ENCODE measurements around the gene BMPR1B.

BMPR1B gene

DNA sequence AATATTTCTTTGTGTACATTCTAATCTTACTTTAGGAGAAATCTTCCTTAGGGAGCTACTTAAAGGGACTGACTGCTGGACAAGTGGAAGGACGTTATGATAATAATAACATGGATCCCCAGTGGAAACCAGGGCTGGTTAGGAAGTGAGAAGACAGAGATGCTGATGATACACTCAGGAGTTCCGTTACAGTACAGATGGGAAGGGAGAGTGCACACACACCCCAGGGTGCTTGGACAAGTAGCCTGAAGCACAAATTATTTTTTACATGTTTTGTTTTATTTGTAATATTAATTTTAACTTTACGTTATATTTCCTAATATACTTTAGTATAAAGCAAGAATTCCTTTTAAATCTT, 84.1 kb downstream of the BMPR1B start:
- Histone ChIP-seq H3K27ac (no peak overlapping the region), H3K36me3 (no peaks in the 10 kb centered on the region), H3K9me3 (replicated peaks in 1 of 11) (no peaks in the 10 kb centered on the region), H3K4me2 (no peak overlapping the region), H3K27me3 (no peaks in the 10 kb centered on the region), H4K20me1 (no peaks in the 10 kb centered on the region), H3K4me1 (no peaks in the 10 kb centered on the region), H3K4me3 (no peak overlapping the region), H3K9ac (no peak overlapping the region)
- TF ChIP-seq Cebpa-rat (IDR thresholded peaks at IDR 0.05), result no peak

DNA sequence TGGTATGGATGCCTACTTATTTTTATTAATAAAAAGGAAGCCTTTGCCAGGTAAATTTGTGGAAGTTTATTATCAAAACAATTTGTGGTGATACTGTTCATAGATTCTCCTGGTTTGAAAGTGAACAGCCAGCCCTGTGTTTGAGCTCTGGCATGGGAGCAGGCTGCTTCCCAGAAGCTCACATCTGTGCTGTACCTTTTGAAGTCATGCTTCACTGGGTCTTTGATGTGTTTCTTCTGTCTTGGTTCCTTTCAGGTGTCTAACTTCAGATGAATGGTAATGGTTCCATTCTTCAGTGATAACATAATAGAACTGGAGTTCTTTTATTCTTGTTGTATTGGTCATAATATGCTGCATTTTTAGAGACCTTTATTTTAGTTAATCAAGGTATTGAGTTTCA, 85.5 kb downstream of the BMPR1B start:
- Histone ChIP-seq H4K20me1 (no peaks in the 10 kb centered on the region), H3K27me3 (no peaks in the 10 kb centered on the region), H3K9me3 (replicated peaks in 1 of 11) (no peaks in the 10 kb centered on the region), H3K4me2 (no peak overlapping the region), H3K4me1 (no peaks in the 10 kb centered on the region), H3K4me3 (no peak overlapping the region), H3K36me3 (no peaks in the 10 kb centered on the region), H3K9ac (no peak overlapping the region), H3K27ac (no peak overlapping the region)
- no peak for TF ChIP-seq Cebpa-rat (IDR thresholded peaks at IDR 0.05)

DNA sequence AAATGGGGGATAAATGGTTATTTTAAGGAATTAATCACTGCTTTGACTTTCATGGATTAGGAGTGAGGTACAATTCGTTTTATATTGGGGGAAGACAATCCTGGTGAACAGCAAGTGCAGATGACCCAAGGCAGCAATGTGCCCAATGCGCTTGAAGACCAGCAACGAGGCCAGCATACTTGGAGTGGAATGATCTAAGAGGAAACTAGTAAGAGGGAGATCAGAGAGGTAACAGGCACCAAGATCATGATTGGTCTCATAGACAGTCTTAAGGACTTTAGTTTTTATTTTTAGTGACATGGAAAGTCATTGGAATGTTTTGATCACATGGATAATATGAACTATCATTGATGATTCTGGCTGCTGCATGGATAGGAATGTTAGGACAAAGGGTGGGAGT, 90.6 kb downstream of the BMPR1B start:
- no peak for TF ChIP-seq Cebpa-rat (IDR thresholded peaks at IDR 0.05)
- H3K9ac ChIP-seq, result no peak overlapping the region
- no peaks in the 10 kb centered on the region for H3K36me3 ChIP-seq
- no peak overlapping the region for H3K4me2 ChIP-seq
- H3K27ac ChIP-seq, result no peak overlapping the region
- no peaks in the 10 kb centered on the region for H3K9me3 ChIP-seq (replicated peaks in 1 of 11)
- no peak overlapping the region for H3K4me3 ChIP-seq
- no peaks in the 10 kb centered on the region for H3K27me3 ChIP-seq
- peaks cover 0 to 5% (median 0%) of the 10 kb centered on the region in 10 experiments; a peak in 2 of 20 replicates for H3K4me1 ChIP-seq
- H4K20me1 ChIP-seq, result no peaks in the 10 kb centered on the region

DNA sequence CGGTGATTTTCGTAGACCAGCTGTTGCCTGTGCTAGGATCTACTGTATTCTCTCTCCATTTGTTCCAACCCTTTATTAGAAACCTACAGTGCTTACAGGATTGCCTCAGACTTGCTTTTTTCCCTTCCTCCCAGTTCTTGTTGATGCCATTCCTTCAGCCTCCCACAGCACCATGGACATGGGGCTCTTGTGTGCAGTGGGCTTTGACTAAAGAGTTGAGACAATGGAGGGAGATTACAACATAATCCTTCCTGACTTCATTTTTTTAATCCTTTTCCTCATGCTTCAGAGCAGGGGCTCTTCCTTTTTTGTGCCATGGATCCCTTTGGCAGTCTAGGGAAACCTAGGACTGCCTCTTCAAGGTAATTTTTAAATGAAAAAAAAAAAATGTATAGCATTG, 92.1 kb downstream of the BMPR1B start:
- no peak for TF ChIP-seq Cebpa-rat (IDR thresholded peaks at IDR 0.05)
- Histone ChIP-seq H3K27ac (no peak overlapping the region), H3K27me3 (no peaks in the 10 kb centered on the region), H3K9me3 (replicated peaks in 1 of 11) (no peaks in the 10 kb centered on the region), H3K4me2 (no peak overlapping the region), H3K36me3 (no peaks in the 10 kb centered on the region), H3K4me1 (peaks cover 0 to 5% (median 0%) of the 10 kb centered on the region in 10 experiments; a peak in 2 of 20 replicates), H3K4me3 (no peak overlapping the region), H4K20me1 (no peaks in the 10 kb centered on the region), H3K9ac (no peak overlapping the region)

DNA sequence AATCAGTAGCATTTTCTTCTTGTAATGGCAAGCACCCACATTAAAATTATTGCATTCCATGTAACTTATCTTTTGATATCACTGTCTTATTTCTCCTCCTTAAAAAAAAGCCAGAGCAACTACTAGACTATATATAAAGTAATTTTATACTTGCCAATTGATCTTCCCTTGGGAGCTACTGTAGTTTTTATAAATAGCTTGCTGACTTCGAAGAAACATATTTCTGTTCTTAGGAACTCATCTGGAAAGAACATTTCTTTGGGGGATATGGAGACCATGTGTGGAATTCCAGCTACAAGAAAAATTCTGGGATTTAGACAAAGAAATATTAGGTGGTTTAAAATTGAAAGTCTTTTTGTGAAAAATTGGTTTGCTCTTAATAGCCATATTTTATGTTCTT, 94.9 kb downstream of the BMPR1B start:
- H3K4me3 ChIP-seq, result no peak overlapping the region
- peaks cover 0 to 5% (median 0%) of the 10 kb centered on the region in 10 experiments; a peak in 2 of 20 replicates for H3K4me1 ChIP-seq
- H3K36me3 ChIP-seq, result no peaks in the 10 kb centered on the region
- peak overlapping the region in 2 of 11 experiments; percentile 5 to 7; a peak in 1 of 22 replicates for H3K4me2 ChIP-seq
- no peak overlapping the region for H3K27ac ChIP-seq
- H3K9me3 ChIP-seq (replicated peaks in 1 of 11), result no peaks in the 10 kb centered on the region
- H4K20me1 ChIP-seq, result no peaks in the 10 kb centered on the region
- H3K9ac ChIP-seq, result no peak overlapping the region
- no peaks in the 10 kb centered on the region for H3K27me3 ChIP-seq
- no peak for TF ChIP-seq Cebpa-rat (IDR thresholded peaks at IDR 0.05)

DNA sequence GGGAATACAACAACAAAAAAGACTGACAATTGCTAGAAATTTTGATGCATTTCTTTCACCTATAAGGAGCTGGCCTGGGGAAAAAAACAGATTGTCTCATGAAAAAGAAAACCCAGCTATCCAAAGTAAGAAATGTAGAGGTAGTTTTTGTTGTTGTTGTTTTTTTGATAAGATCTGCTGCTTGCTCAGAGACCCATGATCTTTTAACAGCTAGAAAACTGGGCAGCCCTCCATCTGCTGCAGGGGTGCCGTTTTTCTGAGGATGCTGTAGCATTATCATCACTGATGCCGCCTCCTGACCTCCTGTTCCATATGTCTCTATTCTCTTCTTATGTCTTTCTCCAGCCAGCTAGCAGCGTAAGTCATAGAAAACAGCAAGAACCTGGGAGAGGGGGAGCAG, 98.3 kb downstream of the BMPR1B start:
- Histone ChIP-seq H3K36me3 (no peaks in the 10 kb centered on the region), H3K4me2 (no peak overlapping the region), H4K20me1 (no peaks in the 10 kb centered on the region), H3K4me1 (peaks cover 0 to 5% (median 0%) of the 10 kb centered on the region in 10 experiments; a peak in 2 of 20 replicates), H3K9me3 (replicated peaks in 1 of 11) (no peaks in the 10 kb centered on the region), H3K27me3 (no peaks in the 10 kb centered on the region), H3K9ac (no peak overlapping the region), H3K4me3 (no peak overlapping the region), H3K27ac (no peak overlapping the region)
- TF ChIP-seq Cebpa-rat (IDR thresholded peaks at IDR 0.05), result no peak

DNA sequence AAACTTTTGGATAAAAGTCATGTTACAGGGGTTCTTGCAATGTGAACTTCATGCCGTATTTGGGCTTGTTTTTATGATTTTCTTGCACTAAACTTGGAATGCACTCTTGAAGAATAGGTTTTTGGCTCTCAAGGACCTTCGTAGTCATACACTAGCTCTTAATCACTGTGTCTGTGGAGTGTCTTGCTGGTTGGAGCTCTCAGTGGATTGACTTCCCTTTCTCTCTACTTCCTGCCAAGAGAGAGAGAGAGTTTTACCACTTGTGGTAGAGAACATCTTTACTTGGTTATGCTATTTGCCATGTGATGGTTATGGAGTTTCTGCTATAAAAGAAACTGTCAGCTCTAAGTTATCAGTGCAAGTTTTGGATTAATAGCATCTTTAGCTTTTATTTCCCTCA, 112.4 kb downstream of the BMPR1B start:
- TF ChIP-seq Cebpa-rat (IDR thresholded peaks at IDR 0.05), result no peak
- no peak overlapping the region for H3K27ac ChIP-seq

DNA sequence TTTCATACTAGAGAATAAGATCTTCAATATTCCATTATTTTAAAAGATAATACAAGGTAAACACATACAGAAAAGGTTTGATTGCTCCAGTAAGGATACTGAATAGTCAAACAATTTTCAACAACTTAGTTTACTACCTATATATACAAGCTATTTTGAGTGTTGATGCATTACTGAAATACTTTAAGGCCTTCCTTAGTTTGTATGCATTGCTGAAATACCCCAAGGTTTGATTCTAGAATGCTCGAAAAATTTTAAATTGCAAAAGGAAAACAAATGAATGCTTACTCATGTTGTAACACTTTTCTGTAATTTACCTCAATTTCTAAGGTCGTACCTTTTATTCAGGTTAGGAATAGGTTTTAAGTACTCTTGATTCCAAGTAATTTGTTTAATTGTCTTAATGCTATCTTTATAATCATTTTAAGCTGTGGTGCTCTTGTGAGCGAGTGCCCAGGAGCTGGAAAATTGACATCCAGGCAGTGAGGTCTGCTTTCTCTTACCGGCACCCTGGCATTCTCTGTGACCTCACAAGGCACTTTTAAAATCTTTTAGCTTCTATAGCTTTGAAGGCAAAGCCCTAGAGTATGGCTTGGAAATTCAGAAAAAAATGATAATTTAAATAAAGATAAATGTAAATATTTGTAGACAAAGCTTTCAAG, 114.0 kb downstream of the BMPR1B start:
- no peak overlapping the region for H3K4me2 ChIP-seq

More for the DNA sequence above, 112.4 kb downstream of the BMPR1B start:
- no peaks in the 10 kb centered on the region for H3K27me3 ChIP-seq
- H3K36me3 ChIP-seq, result no peaks in the 10 kb centered on the region
- no peaks in the 10 kb centered on the region for H4K20me1 ChIP-seq
- no peaks in the 10 kb centered on the region for H3K9me3 ChIP-seq (replicated peaks in 1 of 11)
- H3K9ac ChIP-seq, result no peak overlapping the region
- no peaks in the 10 kb centered on the region for H3K4me1 ChIP-seq
- H3K4me3 ChIP-seq, result no peak overlapping the region
- no peak overlapping the region for H3K4me2 ChIP-seq

DNA sequence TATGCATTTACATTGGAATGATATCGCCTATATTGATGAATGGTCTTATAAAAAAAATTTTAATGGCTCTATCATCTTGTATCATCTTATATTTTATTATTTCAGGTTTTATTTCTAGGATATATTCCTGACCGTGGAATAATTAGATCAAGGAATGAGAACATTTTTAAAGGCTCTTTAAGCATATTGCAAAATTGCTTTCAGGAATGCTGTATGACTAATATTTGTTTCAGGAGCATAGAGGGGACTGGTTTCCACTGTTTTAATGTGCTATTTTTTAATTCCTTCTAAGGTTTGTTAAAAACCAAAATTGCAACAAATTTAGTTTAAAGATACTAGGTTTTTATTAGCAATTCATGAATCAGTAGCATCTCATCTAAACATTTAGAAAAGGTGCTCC, 120.2 kb downstream of the BMPR1B start:
- no peaks in the 10 kb centered on the region for H4K20me1 ChIP-seq
- no peak for TF ChIP-seq Cebpa-rat (IDR thresholded peaks at IDR 0.05)
- no peak overlapping the region for H3K4me3 ChIP-seq
- no peaks in the 10 kb centered on the region for H3K27me3 ChIP-seq
- H3K36me3 ChIP-seq, result no peaks in the 10 kb centered on the region
- no peaks in the 10 kb centered on the region for H3K9me3 ChIP-seq (replicated peaks in 1 of 11)
- H3K4me2 ChIP-seq, result no peak overlapping the region
- H3K4me1 ChIP-seq, result peaks cover 0 to 4% (median 0%) of the 10 kb centered on the region in 10 experiments; a peak in 3 of 20 replicates
- no peak overlapping the region for H3K27ac ChIP-seq
- H3K9ac ChIP-seq, result no peak overlapping the region

More for the DNA sequence above, 114.0 kb downstream of the BMPR1B start:
- H3K27me3 ChIP-seq, result no peaks in the 10 kb centered on the region
- TF ChIP-seq Cebpa-rat (IDR thresholded peaks at IDR 0.05), result no peak
- no peak overlapping the region for H3K9ac ChIP-seq
- H4K20me1 ChIP-seq, result no peaks in the 10 kb centered on the region
- H3K27ac ChIP-seq, result no peak overlapping the region
- H3K4me1 ChIP-seq, result no peaks in the 10 kb centered on the region
- H3K36me3 ChIP-seq, result no peaks in the 10 kb centered on the region
- no peaks in the 10 kb centered on the region for H3K9me3 ChIP-seq (replicated peaks in 1 of 11)
- no peak overlapping the region for H3K4me3 ChIP-seq

DNA sequence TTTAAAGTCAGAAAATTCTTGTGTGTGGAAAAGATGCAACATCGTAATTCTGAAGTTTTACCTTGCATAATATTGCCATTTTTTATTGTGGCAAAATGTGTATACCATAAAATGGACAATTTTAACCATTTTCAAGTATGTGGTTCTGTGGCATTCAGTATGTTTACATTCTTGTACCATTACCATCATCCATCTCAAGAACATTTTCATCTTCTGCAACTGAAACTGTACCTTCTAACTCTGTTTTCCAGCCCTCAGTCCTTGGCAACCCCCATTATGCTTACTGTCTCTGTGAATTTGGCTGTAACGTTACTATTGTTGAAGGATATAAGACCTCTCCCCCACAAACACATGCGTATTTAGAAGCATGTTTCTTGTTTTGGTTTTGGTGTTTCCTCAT, 123.2 kb downstream of the BMPR1B start:
- Histone ChIP-seq H3K4me2 (no peak overlapping the region), H4K20me1 (no peaks in the 10 kb centered on the region), H3K9ac (no peak overlapping the region), H3K27ac (no peak overlapping the region), H3K9me3 (replicated peaks in 1 of 11) (no peaks in the 10 kb centered on the region), H3K27me3 (no peaks in the 10 kb centered on the region), H3K4me1 (peaks cover 0 to 4% (median 0%) of the 10 kb centered on the region in 10 experiments; a peak in 3 of 20 replicates), H3K36me3 (no peaks in the 10 kb centered on the region), H3K4me3 (no peak overlapping the region)
- TF ChIP-seq Cebpa-rat (IDR thresholded peaks at IDR 0.05), result no peak

Data from BLaER1 treated with 17β-estradiol and CSF1 and Interleukin-3, amounts not matched to agents 10 nM and 100 nM (cell line).